HuH-7.5 (cell line): ENCODE data around the gene PRAMEF13.
"Not testable (repeated sequence)": the region's sequence is repeated elsewhere in the genome, so short reads cannot be mapped to it uniquely, and the experiment has no call there.

ENCODE experiments used
- DNase-seq: peaks from one replicate; pipeline ENCODE4 v3.0.0; 2011; ENCODE audit warnings: low spot score

The PRAMEF13 gene

DNA sequence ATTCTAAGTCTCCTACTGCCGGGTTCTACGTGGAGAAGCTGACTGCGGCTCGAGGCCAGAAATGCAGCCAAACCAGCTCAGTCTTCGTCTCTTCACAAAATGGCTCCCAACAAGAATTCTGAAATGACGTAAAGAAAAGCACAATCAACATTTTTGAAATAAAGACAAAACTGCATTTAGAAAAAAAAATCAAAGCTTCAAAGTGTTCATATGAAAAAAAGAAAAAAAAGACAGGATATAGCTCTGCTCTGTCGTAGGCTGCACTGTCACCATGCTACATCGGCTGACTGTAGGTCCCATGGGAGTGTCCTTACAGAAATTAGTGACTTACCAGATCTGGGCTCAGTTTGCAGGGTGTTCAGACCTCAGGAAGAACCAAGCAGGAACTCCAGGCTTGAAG is 35.7 kb downstream of the PRAMEF13 start, which contains the start of gene HNRNPCL4:
Gene HNRNPCL4 (minus strand): TSS at position 101 of the 400 bp plus-strand sequence. CDS start 164 bp downstream, outside the sequence.
- DNase-seq = not testable (repeated sequence)

- DNase-seq = not testable (repeated sequence)
These were observed 45.3 kb downstream of the PRAMEF13 start, which contains the start of gene PRAMEF26 for GRCh38 chr1:13155909-13156308. TSS of gene PRAMEF26 (minus strand) at chr1:13156009. CDS start at chr1:13153095, 2,914 bp downstream.
